Endothelial cell (in vitro differentiated cells): ENCODE measurements around the gene RIPOR1. TPM values are rescaled to one million over a fixed set of nuclear protein-coding genes. Genes with fewer than 3 reads are reported as not detected.

Experiments
- DNase-seq: peaks from one replicate; pipeline ENCODE4 v3.0.0; 2021; ENCODE audit warnings: low spot score
- H3K27ac Mint-ChIP-seq: one replicate; pipeline ENCODE4 v1.8.0; 2021; ENCODE audit warnings: mixed read lengths, inconsistent platforms; ENCODE audit not compliant: unreplicated experiment
- H3K27me3 Mint-ChIP-seq: one replicate; pipeline ENCODE4 v1.8.0; 2021; ENCODE audit warnings: mild to moderate bottlenecking, moderate library complexity, mixed read lengths, inconsistent platforms; ENCODE audit not compliant: unreplicated experiment
- H3K36me3 Mint-ChIP-seq: one replicate; pipeline ENCODE4 v1.8.0; 2021; ENCODE audit warnings: mild to moderate bottlenecking, low read depth, mixed read lengths, inconsistent platforms; ENCODE audit not compliant: unreplicated experiment
- H3K4me1 Mint-ChIP-seq: one replicate; pipeline ENCODE4 v1.8.0; 2021; ENCODE audit warnings: mild to moderate bottlenecking, mixed read lengths, inconsistent platforms; ENCODE audit not compliant: unreplicated experiment
- H3K4me3 Mint-ChIP-seq: one replicate; pipeline ENCODE4 v1.8.0; 2021; ENCODE audit warnings: mild to moderate bottlenecking, mixed read lengths, inconsistent platforms; ENCODE audit not compliant: unreplicated experiment
- H3K9me3 Mint-ChIP-seq: one replicate; pipeline ENCODE4 v1.8.0; 2021; ENCODE audit warnings: mixed read lengths, inconsistent platforms; ENCODE audit not compliant: unreplicated experiment
- total RNA-seq: library from RNA; stranded (reverse); fragmentation: NEBNext Ultra II Directional; extraction: Animal tissue kit (Norgen Biotek cat#: 25700); gene quantifications from one replicate; pipeline ENCODE4 v1.2.1, GENCODE V29; 2021; ENCODE audit not compliant: unreplicated experiment
- TF ChIP-seq, protein P1 (sequence below): fragments of 200-600 bp; sonication (generic); IDR thresholded peaks from one replicate; pipeline ENCODE4 v1.5.0; 2021; ENCODE audit warnings: antibody characterized with exemption; ENCODE audit not compliant: unreplicated experiment

Gene RIPOR1
- total RNA-seq, 1 donor from 2014 or later = 184 TPM

DNA sequence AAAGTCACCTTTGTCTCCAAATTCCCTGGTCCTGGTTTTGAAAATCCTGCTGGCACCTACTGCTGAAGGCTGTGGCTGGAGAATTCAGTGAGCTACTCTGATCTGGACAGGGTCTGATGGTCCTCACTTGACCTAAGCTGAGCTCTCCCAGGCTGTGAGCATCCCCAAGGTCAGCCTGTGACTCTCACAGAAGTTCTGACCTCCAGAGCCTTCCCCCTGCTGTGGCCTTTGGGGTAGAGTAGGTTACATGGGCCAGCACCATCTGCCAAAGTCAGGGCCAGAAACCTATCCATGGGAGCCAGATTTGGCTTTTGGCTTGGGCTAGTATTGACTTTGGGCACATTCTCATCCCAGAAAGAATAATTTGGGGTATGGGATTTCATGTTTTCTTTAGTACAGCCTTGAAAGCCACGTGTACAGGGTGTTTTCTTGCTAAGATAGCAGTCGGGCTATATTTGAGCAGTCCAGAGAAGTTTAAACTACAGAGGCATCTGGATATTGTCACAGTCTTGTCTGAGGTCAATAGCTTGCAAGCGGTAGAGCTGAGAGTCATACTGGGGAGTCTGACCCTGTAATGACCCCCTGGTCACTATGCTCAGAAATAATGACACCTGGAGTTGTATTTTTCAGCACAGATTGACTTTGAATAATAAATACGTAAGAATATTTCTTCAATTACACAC, 39.1 kb upstream of the RIPOR1 start:
- Mint-ChIP-seq H3K4me3 (no peak overlapping the region), H3K27ac (no peak overlapping the region), H3K4me1 (peaks cover 15% of the 10 kb centered on the region), H3K36me3 (peaks cover 12% of the 10 kb centered on the region), H3K27me3 (peaks cover 7% of the 10 kb centered on the region), H3K9me3 (no peaks in the 10 kb centered on the region)
- DNase-seq = no peak
- TF ChIP-seq, protein P1, sequence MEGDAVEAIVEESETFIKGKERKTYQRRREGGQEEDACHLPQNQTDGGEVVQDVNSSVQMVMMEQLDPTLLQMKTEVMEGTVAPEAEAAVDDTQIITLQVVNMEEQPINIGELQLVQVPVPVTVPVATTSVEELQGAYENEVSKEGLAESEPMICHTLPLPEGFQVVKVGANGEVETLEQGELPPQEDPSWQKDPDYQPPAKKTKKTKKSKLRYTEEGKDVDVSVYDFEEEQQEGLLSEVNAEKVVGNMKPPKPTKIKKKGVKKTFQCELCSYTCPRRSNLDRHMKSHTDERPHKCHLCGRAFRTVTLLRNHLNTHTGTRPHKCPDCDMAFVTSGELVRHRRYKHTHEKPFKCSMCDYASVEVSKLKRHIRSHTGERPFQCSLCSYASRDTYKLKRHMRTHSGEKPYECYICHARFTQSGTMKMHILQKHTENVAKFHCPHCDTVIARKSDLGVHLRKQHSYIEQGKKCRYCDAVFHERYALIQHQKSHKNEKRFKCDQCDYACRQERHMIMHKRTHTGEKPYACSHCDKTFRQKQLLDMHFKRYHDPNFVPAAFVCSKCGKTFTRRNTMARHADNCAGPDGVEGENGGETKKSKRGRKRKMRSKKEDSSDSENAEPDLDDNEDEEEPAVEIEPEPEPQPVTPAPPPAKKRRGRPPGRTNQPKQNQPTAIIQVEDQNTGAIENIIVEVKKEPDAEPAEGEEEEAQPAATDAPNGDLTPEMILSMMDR = no peak

DNA sequence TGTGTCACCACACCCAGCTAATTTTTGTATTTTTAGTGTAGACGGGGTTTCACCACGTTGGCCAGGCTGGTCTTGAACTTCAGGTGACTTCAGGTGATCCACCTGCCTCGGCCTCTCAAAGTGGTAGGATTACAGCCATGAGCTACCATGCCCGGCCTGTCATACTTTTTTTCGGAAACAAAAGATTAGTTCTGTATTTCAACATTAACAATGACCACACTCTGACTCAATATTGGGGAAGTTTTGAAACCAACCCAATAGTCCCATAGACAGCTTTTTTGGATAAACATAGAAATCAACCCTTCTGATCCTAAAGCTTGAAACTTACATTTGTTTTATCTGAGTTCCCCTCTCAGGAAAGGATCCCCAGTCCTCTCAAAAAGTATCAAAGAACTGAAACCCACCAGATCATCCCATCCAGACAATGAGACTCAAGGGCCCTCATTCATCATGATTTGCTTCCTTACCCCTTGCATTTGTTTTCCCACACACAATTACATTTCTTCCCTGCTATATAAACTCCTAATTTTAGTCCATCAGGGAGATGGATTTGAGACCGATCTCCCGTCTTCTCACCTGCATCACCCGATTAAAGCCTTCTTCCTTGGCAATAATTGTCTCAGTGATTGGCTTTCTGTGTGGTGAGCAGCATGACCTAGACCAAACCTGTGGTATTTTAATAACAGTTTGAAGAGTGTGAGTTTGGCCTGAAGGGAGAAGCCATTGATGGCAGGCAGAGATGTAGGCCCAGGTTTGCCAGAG, 38.1 kb upstream of the RIPOR1 start:
- Mint-ChIP-seq H3K4me1 (peaks cover 15% of the 10 kb centered on the region), H3K9me3 (no peaks in the 10 kb centered on the region), H3K36me3 (peaks cover 12% of the 10 kb centered on the region), H3K27me3 (peaks cover 7% of the 10 kb centered on the region), H3K27ac (no peak overlapping the region), H3K4me3 (peak overlapping the region; percentile 13)
- TF ChIP-seq, protein P1 = no peak
- DNase-seq = no peak

DNA sequence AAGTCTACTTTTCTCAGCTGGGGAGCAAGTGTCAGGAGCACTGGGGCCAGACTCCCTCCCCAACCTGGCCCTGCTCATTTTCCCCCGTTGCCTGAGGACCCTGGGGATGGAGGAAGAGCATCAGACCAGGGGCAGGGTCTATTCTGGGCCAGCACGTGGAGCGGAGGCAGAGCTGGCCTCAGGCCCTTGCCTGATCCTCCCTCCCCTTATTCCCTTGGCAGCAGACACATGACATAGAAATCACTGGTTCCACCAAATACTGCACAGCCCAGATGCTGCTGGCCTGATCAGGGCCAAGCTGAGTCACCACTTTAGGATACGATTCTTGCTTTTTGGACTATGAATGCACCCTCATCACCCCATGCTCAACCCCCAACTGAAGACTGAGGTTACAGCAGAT, 29.5 kb upstream of the RIPOR1 start:
- Mint-ChIP-seq H3K27ac (no peak overlapping the region), H3K4me3 (no peak overlapping the region), H3K27me3 (peaks cover 7% of the 10 kb centered on the region), H3K4me1 (peaks cover 8% of the 10 kb centered on the region), H3K9me3 (no peaks in the 10 kb centered on the region), H3K36me3 (no peaks in the 10 kb centered on the region)
- DNase-seq = no peak
- TF ChIP-seq, protein P1 = no peak

DNA sequence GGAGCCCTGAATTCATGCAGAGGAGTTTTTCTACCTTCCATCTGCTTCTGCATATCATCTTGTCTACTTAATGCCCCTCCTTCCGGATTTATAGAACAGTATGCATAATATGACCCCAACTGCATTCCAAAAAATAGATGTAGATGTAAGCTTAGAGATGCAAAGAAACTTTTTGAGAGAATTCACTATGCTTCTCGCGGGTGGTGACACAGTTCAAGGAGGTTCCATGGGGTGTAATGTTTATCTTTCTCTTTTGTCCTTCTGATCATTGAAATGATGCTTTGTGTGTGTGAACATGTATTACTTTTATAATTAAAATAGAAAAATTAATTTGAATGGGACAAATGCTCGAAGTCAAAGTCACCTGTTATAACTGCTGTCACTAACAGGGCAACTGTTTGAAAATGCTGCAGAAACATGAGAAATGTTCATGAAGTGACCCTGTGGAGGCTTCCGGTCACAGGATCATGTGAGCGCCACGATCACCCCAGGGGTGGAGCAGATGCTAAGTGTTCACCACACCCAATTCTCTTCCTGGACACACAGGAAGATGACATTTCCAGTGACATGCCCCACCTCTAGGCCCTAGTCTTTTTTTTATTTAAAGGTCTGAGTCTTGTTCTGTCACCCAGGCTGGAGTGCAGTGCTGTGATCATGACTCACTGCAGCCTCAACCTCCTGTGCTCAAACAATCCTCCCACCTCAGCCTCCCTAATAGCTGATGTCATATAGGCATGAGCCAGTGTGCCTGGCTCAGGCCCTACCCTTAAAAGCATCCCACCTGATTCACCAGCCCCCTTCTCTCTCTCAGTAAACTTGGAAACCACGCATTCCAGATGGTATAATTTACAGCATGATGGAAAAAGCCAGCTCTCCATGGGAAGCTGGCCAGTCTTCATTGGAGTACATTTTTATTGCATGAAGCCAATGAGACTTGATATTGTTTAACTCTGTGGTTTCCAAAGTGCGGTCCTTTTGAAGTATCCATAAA, 24.3 kb upstream of the RIPOR1 start:
- TF ChIP-seq, protein P1 = no peak
- Mint-ChIP-seq H3K9me3 (no peaks in the 10 kb centered on the region), H3K27ac (peak overlapping the region; percentile 58)

More for the DNA sequence above, 24.3 kb upstream of the RIPOR1 start:
- H3K36me3 Mint-ChIP-seq = no peaks in the 10 kb centered on the region
- H3K4me3 Mint-ChIP-seq = no peak overlapping the region
- no peak for DNase-seq
- peaks cover 5% of the 10 kb centered on the region for H3K27me3 Mint-ChIP-seq
- peaks cover 13% of the 10 kb centered on the region for H3K4me1 Mint-ChIP-seq
